ACC112 (cell line): Measurements from ENCODE around the gene EMID1.
A peak's percentile ranks its signal among the peaks of the same experiment; 100 is the strongest.

Experiments used
- H2AFZ ChIP-seq: fragments of 200-600 bp; sonication (generic); one replicate; pipeline ENCODE4 v1.6.0; 2017; ENCODE audit warnings: antibody characterized with exemption, low read length; ENCODE audit not compliant: unreplicated experiment
- H3K27ac ChIP-seq: fragments of 200-600 bp; sonication (generic); 2 replicates; pipeline ENCODE4 v1.5.1; 2014; ENCODE audit warnings: low read depth, mild to moderate bottlenecking, antibody characterized with exemption, low read length, moderate library complexity
- H3K27me3 ChIP-seq: fragments of 200-600 bp; sonication (generic); 2 replicates; pipeline ENCODE4 v1.6.1; 2014; ENCODE audit warnings: mild to moderate bottlenecking, antibody characterized with exemption, low read length, moderate library complexity, mixed read lengths; ENCODE audit not compliant: insufficient read depth
- H3K36me3 ChIP-seq: fragments of 200-600 bp; sonication (generic); 2 replicates; pipeline ENCODE4 v1.6.1; 2016; ENCODE audit warnings: mild to moderate bottlenecking, antibody characterized with exemption, low read length, moderate library complexity, mixed read lengths; ENCODE audit not compliant: insufficient read depth
- H3K4me1 ChIP-seq: fragments of 200-600 bp; sonication (generic); one replicate; pipeline ENCODE4 v1.6.1; 2016; ENCODE audit warnings: low read length, mixed read lengths; ENCODE audit not compliant: insufficient read depth, unreplicated experiment, control insufficient read depth
- H3K4me3 ChIP-seq: fragments of 200-600 bp; sonication (generic); 2 replicates; pipeline ENCODE4 v1.5.1; 2014; ENCODE audit warnings: mild to moderate bottlenecking, low read depth, low read length
- H3K79me2 ChIP-seq: fragments of 200-600 bp; sonication (generic); one replicate; pipeline ENCODE4 v1.6.0; 2016; ENCODE audit warnings: low read length; ENCODE audit not compliant: control insufficient read depth, unreplicated experiment, insufficient read depth

EMID1 gene

GRCh38 chr22:29205594-29206371 is at the start of gene EMID1:
Gene EMID1 (plus strand): TSS chr22:29205896. CDS start chr22:29206039, 143 bp downstream.
- no peaks in the 10 kb centered on the region for H3K36me3 ChIP-seq
- no peak within 1 kb of the TSS for H3K27ac ChIP-seq
- no peaks in the 10 kb centered on the region for H3K4me1 ChIP-seq
- no peaks in the 10 kb centered on the region for H3K79me2 ChIP-seq
- peak within 1 kb of the TSS; percentile 62 for H3K4me3 ChIP-seq
- H3K27me3 ChIP-seq, result peaks cover 19% of the 10 kb centered on the region
- H2AFZ ChIP-seq, result peak within 1 kb of the TSS; percentile 23

- Histone ChIP-seq H3K27ac (no peak overlapping the region), H3K4me3 (no peak overlapping the region), H3K36me3 (no peaks in the 10 kb centered on the region), H3K79me2 (no peaks in the 10 kb centered on the region), H2AFZ (no peak overlapping the region), H3K27me3 (no peaks in the 10 kb centered on the region), H3K4me1 (no peaks in the 10 kb centered on the region)
Observed at GRCh38 chr22:29155966-29156365, 49.7 kb upstream of the EMID1 start.

GRCh38 chr22:29156507-29156906 is 49.2 kb upstream of the EMID1 start:
- Histone ChIP-seq H3K27ac (no peak overlapping the region), H3K79me2 (no peaks in the 10 kb centered on the region), H3K27me3 (no peaks in the 10 kb centered on the region), H3K4me1 (no peaks in the 10 kb centered on the region), H3K36me3 (no peaks in the 10 kb centered on the region), H3K4me3 (no peak overlapping the region), H2AFZ (no peak overlapping the region)

- no peaks in the 10 kb centered on the region for H3K27me3 ChIP-seq
- H3K4me3 ChIP-seq, result no peak overlapping the region
- H3K27ac ChIP-seq, result no peak overlapping the region
- no peak overlapping the region for H2AFZ ChIP-seq
- H3K4me1 ChIP-seq, result no peaks in the 10 kb centered on the region
- H3K79me2 ChIP-seq, result no peaks in the 10 kb centered on the region
- no peaks in the 10 kb centered on the region for H3K36me3 ChIP-seq
Observed at GRCh38 chr22:29157759-29158535, 47.7 kb upstream of the EMID1 start.

GRCh38 chr22:29158546-29158945 is 47.1 kb upstream of the EMID1 start:
- H3K36me3 ChIP-seq, result no peaks in the 10 kb centered on the region
- H3K4me1 ChIP-seq, result no peaks in the 10 kb centered on the region
- no peaks in the 10 kb centered on the region for H3K79me2 ChIP-seq
- H3K27ac ChIP-seq, result no peak overlapping the region
- H2AFZ ChIP-seq, result no peak overlapping the region
- no peak overlapping the region for H3K4me3 ChIP-seq
- H3K27me3 ChIP-seq, result no peaks in the 10 kb centered on the region

- Histone ChIP-seq H3K27ac (no peak overlapping the region), H3K36me3 (no peaks in the 10 kb centered on the region), H3K4me1 (no peaks in the 10 kb centered on the region), H3K4me3 (no peak overlapping the region), H3K27me3 (no peaks in the 10 kb centered on the region), H2AFZ (no peak overlapping the region), H3K79me2 (no peaks in the 10 kb centered on the region)
Observed at GRCh38 chr22:29163808-29164207, 41.9 kb upstream of the EMID1 start.

- Histone ChIP-seq H3K4me1 (no peaks in the 10 kb centered on the region), H3K4me3 (no peak overlapping the region), H3K79me2 (no peaks in the 10 kb centered on the region), H2AFZ (no peak overlapping the region), H3K36me3 (no peaks in the 10 kb centered on the region), H3K27me3 (no peaks in the 10 kb centered on the region), H3K27ac (no peak overlapping the region)
Observed at GRCh38 chr22:29165321-29166060, 40.2 kb upstream of the EMID1 start.

- Histone ChIP-seq H3K27me3 (no peaks in the 10 kb centered on the region), H3K27ac (no peak overlapping the region), H3K4me3 (no peak overlapping the region)
Observed at GRCh38 chr22:29166180-29166579, 39.5 kb upstream of the EMID1 start.

GRCh38 chr22:29167032-29167911 is 38.4 kb upstream of the EMID1 start:
- no peaks in the 10 kb centered on the region for H3K27me3 ChIP-seq
- no peak overlapping the region for H3K4me3 ChIP-seq
- no peaks in the 10 kb centered on the region for H3K4me1 ChIP-seq
- no peaks in the 10 kb centered on the region for H3K79me2 ChIP-seq
- H3K27ac ChIP-seq, result no peak overlapping the region
- no peak overlapping the region for H2AFZ ChIP-seq
- no peaks in the 10 kb centered on the region for H3K36me3 ChIP-seq

More at GRCh38 chr22:29166180-29166579, 39.5 kb upstream of the EMID1 start:
- H3K79me2 ChIP-seq, result no peaks in the 10 kb centered on the region
- H2AFZ ChIP-seq, result no peak overlapping the region
- no peaks in the 10 kb centered on the region for H3K4me1 ChIP-seq
- H3K36me3 ChIP-seq, result no peaks in the 10 kb centered on the region

- Histone ChIP-seq H3K36me3 (no peaks in the 10 kb centered on the region), H3K4me3 (no peak overlapping the region), H3K27ac (no peak overlapping the region), H3K79me2 (no peaks in the 10 kb centered on the region), H3K4me1 (no peaks in the 10 kb centered on the region), H3K27me3 (no peaks in the 10 kb centered on the region; the same call in 1 of the 2 replicates), H2AFZ (no peak overlapping the region)
Observed at GRCh38 chr22:29171721-29172120, 34.0 kb upstream of the EMID1 start.
